Measurements from ENCODE around the gene ACKR3.

The ACKR3 gene

GRCh38 chr2:236569573-236569973 lies at the start of gene ACKR3:
Gene ACKR3 (plus strand): TSS chr2:236569825. CDS start chr2:236580466, 10,641 bp downstream.
- no peak for FAIRE-seq

DNA sequence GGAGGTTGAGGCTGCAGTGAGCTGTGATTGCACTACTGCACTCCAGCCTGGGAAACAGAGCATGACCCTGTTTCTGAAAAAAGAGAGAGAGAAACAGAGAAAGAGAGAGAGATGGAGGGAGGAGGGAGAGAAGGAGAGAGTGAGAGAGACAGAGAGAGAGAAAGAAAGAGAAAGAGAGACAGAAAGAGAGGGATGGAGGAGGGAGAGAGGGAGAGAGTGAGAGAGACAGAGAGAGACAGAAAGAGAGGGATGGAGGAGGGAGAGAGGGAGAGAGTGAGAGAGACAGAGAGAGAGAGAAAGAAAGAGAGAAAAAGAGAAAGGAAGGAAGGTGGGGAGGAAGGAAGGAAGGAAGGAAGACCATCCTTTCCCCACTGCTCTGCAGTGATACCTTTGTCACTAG lies 48.1 kb upstream of the ACKR3 start:
- no peak for FAIRE-seq

GRCh38 chr2:236523249-236523648 lies 46.4 kb upstream of the ACKR3 start:
- FAIRE-seq: no peak

GRCh38 chr2:236525411-236525997 lies 44.1 kb upstream of the ACKR3 start:
- no peak for FAIRE-seq

DNA sequence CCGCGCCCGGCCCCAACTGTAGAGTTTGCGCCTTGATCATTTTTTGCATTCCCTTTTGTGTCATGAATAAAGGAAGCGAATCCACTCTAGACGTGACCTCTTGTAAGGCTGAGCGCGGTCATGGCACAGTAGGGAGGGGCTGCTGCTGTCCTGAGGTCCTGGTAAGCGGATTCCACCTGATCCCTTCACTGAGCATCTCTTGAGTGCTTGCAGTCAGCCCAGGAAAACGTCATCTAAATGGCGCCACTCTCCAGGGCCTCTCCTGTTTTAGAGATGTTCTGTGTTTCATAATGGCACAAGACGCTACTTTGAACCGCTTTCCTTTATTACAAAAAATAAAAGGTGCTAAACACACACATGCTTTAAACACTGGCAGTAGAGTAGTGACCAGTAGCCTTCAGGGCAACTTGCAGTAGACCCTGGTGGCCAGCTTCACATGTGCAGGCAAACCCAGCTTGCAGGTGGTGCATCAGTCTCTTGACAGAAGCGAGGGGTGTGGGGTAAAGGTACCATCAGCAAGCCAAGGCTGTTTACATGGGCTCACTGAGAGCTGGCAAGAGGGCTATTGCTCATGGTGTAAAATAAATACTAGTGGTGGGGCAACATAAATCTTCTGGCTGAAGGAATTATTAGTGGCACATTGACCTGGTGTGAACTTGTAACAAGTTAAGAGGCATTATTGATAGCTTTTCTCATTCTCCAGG lies 43.0 kb upstream of the ACKR3 start:
- FAIRE-seq: no peak

DNA sequence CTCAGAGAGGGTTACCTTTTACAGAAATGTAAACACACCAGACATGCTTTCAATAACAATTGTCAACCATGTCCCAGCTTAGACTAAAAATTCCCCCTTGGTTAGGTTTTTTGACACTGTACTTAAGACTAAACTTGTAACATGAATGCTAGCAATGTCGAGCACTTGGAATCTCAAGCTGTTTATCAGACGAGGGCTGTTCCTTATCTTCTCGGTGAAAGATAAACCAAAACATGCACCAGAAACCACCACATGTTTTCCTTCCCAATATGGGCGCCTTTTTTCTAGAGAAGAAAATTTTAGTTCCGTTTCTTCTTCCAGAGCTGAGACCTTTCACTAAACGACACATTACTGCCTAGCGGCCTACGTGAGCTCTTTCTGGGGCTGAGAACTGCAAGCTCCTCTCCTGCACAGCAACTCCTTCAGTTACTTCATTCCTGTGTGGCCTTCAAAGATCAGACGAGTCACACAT lies 42.4 kb upstream of the ACKR3 start:
- FAIRE-seq: no peak

DNA sequence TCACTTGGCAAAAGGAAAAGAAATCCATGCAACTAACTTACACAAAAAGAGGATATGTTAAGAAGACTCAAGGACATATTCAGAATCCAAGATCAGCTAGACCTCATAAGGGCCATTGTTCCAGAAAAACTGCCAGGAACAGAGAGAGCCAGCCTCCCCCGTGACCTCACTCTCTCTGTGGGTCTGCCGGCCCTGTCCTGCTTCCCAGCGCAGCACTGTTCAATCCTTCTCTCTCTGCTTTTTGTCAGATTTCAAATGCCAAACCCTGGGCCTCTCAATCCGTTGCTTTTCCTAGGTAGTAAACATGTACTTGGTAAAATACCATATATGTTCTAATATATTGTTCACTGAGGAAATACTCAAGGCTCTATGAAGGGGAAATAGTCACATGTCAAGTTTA lies 40.0 kb upstream of the ACKR3 start:
- FAIRE-seq: no peak

DNA sequence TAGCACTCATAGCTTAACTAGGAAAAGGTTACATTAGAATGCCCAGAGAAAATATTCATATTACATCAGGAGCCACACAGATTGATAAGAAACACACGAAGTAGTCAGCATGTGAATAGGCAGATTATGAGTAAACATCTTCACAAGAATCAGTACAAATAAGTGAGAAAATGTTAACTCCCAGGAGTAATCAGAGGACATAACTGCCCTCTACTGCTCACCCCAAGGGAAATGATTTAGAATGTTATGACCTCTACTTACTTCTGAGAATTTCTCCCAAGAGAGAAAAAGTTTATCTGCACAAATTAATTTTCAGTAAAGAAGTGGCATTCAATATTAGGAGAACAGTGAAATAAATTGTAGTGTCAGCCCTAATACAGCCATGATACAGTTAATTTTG lies 39.1 kb upstream of the ACKR3 start:
- FAIRE-seq: no peak

DNA sequence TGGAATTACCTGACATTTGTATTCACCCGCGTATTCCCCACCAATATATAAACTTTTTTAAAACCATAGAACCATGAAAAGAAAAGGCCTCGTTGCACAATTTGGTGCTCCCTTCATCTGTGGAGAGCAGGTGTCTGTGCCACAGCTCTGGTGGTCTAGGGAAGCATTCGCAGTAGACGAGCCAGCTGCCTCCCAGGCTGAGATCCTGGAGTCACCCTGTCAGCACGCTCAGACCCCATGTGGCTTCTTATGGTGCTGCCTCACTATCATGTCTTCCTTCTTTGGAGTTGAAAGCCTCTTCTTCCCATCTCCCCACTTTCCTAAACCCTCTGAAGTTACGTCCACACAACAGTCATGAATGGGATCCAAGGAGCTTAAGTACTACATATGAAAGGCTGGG lies 38.4 kb upstream of the ACKR3 start:
- FAIRE-seq: no peak

- FAIRE-seq: no peak
Observed at GRCh38 chr2:236531996-236532395, 37.6 kb upstream of the ACKR3 start.

- no peak for FAIRE-seq
Observed at GRCh38 chr2:236533343-236533742, 36.3 kb upstream of the ACKR3 start.

GRCh38 chr2:236535024-236535423 lies 34.6 kb upstream of the ACKR3 start:
- FAIRE-seq: no peak

DNA sequence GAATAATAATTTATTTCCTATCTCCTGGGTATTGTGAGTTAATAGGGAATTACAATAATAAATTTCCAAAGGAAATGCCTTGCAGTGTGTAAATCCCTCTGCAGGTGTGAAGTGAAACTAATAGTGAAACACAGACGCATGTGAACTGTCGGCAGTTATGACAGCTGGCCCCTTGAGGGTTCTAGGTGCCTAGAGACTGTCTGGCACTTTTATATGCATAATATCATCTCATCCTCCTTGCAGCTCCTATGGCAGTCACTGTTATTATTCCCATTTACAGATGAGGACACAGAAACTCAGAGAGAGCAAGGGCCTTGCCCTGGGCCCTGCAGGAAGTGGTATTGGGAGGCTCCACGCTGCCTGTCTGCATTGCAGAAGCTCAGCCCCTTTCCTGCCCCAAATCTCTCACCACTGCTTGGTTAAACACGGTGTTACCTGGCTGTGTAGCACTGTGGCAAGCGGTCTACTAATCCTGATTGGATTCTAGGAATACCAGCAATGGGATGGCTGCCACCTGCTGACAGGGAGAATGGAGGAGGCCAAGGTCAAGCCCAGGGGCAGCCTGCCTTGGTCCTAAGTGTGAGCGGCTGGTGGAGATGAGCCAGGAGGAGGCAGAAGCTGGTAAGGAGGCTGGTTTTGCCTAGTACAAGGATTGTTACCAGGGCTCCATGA lies 32.8 kb upstream of the ACKR3 start:
- FAIRE-seq: no peak

GRCh38 chr2:236538242-236538641 lies 31.4 kb upstream of the ACKR3 start:
- no peak for FAIRE-seq

DNA sequence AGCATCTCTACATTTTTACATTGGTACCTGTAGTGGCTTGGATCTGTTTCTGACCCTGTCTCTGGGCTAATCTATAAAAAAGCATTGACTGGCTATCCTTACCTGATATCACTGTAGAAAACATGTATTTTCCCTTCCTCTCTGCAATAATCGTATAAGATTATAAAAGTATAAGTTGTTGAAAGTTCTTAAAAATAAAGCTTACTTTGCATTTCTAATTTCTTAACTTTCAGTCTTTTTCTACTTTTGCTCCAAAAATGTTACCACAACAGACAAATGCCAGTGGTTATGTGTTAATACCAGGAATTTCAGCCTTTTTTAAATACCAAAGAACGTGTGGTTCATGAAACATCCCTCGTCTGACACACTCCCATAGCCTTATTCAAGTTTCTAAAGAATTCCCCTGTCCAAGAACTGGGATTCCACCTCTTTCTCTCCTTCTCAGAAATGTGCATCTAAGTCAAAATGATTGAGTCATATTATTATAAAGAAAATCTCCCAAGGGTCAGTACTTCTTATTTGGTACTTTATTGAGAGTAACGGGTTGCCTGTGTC lies 28.5 kb upstream of the ACKR3 start:
- no peak for FAIRE-seq

DNA sequence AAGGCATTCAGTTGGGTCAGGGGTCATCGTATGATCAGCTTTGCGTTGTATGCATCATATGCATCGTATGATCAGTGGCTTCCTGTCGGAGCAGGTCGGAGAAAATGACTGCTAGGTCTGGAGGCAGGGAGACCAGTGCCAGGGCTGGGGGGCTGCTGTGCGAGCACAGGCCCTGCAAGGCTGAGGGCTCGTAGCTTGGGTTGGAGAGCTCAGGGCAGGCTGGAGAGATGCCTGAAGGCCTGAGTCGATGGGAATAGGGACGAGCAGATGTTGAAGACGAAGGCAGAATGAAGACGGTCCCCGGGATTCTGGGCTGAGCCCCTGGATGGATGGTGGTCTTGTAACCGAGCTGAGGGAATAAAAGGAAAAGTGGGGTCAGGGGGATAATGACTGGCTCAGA lies 25.3 kb upstream of the ACKR3 start:
- no peak for FAIRE-seq

DNA sequence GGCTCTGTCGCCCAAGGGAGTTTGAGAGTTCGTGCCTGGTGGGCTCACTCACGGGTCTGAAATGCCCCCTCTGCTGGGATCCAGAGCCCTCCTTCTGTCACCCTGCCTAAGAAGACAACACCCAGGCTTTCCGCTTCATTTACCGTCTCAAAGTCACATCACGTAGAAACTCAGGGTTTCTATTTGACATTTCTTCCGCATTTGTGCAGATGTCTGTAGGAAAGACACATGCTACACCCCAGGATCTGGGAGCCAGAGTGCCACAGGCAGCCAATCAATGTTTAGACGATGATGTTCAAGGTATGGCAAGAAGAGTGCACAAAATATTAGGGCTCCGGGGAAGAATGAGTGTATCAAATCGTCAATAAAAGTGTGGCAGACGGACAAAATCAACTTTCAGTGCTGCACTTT lies 24.4 kb upstream of the ACKR3 start:
- no peak for FAIRE-seq

DNA sequence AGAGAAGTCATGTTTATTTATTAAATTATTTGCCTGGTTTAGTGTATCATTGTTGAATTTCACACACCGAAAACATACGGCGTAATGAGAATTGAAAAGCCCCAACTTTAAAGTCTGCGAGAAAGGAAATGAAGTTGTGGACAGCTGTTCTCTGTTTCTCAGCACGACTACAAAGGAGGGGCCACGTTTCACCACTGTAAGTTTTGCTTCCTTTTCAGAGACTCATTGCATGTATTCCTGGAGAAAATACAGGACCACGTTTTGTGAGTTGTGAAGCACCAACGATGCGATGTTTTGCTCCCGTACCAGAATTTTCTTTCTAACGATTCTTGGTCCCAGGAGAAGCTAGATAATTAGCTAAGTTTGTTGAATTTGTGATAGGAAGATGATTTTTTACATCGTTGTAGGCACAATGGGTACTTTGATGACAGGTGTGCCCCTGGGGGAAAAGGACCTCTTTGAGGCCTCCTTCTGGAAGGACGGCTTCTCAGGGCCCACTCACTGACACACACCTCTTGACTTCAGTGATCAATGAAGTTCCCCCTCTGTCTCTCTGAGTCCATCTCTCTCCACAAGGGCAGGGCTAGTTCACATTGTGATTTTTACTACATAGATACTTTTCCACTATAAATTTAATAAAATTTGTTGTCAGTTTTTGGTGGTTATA lies 23.7 kb upstream of the ACKR3 start:
- no peak for FAIRE-seq

GRCh38 chr2:236546561-236547002 lies 23.0 kb upstream of the ACKR3 start:
- no peak for FAIRE-seq

DNA sequence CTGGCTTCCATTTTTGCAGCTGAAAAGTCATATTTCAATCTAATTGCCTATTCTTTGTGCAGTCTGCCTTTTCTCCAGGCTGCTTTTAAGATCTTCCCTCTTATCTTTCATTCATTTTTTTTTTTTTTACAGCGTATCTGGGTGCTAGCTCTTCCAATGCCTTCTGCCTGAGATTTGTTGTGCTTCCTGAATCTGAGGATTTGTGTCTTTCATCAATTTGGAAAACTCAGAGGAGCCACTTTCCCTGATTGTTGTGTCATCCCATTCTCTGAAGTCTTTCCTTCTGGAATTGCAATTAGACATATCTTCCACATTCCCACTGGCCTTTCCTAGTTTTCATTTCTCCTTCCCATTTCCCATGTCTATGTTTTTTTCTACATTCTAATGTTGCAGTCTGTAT lies 21.9 kb upstream of the ACKR3 start:
- FAIRE-seq: no peak

GRCh38 chr2:236548179-236548921 lies 21.3 kb upstream of the ACKR3 start:
- no peak for FAIRE-seq

DNA sequence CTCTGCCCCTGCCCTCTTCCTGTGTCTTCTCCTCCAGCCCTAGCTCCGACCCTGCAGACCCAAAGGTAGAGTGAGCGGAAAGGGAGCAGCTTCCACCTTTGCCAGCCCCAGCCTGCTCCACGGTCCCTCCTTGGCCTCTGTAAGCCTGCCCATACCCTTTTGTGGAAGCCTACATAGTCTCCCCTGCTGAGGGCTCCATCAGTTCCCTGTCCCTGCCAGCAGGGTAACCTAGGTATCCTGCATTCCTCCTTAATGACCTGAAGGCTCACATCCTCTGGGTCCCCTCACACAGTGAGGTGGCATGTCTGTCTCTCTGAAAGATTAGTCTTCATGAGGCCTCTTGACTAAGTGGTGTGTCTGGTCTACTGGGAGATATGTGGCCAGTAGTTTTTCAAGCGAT lies 20.5 kb upstream of the ACKR3 start:
- no peak for FAIRE-seq

DNA sequence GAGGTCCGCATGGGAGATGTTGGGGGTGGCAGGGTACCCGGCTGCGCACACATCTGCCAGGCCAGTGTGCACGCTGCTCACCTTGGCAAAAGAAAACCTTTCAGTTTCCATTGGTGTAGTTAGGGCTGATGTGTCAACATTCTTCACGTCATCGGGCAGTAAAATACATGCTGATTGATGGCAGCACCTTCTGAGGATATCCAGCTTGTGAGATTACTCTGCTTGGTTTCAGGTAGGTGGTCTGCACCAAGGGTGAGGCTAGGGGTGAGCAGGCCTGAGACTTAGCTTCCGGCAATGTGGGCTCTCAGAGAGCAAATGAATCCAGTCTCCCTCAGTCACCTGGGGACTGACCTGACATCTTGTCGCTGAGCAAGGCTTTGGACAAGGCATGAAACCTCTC lies 19.3 kb upstream of the ACKR3 start:
- no peak for FAIRE-seq
